Measurements from ENCODE around the gene CELSR1.

Gene CELSR1

GRCh38 chr22:46405901-46406300 lies 131.5 kb downstream of the CELSR1 start:
- TF ChIP-seq, protein P1, sequence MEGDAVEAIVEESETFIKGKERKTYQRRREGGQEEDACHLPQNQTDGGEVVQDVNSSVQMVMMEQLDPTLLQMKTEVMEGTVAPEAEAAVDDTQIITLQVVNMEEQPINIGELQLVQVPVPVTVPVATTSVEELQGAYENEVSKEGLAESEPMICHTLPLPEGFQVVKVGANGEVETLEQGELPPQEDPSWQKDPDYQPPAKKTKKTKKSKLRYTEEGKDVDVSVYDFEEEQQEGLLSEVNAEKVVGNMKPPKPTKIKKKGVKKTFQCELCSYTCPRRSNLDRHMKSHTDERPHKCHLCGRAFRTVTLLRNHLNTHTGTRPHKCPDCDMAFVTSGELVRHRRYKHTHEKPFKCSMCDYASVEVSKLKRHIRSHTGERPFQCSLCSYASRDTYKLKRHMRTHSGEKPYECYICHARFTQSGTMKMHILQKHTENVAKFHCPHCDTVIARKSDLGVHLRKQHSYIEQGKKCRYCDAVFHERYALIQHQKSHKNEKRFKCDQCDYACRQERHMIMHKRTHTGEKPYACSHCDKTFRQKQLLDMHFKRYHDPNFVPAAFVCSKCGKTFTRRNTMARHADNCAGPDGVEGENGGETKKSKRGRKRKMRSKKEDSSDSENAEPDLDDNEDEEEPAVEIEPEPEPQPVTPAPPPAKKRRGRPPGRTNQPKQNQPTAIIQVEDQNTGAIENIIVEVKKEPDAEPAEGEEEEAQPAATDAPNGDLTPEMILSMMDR (IDR thresholded peaks at IDR 0.05) = no peak

- TF ChIP-seq, protein P1 (IDR thresholded peaks at IDR 0.05) = no peak
Observed at GRCh38 chr22:46402505-46402904, 134.9 kb downstream of the CELSR1 start.

- TF ChIP-seq, protein P1 (IDR thresholded peaks at IDR 0.05) = no peak
Observed at GRCh38 chr22:46401370-46401769, 136.1 kb downstream of the CELSR1 start.

DNA sequence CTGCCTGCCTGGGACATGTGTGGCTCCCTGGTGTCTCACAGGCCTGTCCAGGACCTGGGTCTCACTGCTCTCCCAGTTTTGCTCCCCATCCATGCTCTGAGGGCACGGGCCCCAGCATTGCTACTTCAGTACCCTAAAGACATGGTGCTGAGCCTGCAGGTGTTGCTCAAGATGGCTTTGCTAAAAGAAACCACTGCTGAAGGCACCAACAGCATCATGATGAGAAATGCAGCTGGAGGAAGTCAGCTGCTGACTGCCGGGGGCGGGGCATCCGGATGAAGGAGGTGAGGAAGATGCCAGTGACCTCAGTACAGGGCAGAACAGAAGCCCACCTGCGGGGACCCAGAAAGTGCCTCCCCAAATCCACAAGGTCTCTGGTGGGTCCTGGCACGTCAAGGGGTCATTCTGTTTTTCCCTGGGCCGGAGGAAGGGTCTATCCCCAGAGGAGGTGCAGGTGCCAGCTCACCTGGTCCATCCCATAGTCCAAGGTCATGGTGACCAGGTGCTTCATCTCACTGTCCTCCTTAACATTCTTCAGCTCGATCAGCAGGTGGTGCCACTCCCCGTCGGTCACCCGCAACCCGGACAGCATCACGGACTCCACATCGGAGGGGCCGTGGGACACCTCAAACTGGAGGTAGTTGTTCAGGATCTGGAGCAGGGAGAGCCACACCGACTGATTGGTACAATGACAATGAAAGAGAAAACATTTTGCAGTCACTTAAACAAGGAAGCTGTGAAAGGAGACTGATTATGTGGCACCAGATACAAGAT lies 138.0 kb downstream of the CELSR1 start:
- TF ChIP-seq, protein P1 (IDR thresholded peaks at IDR 0.05) = no peak

GRCh38 chr22:46397951-46398350 lies 139.5 kb downstream of the CELSR1 start:
- TF ChIP-seq, protein P1 (IDR thresholded peaks at IDR 0.05) = no peak

DNA sequence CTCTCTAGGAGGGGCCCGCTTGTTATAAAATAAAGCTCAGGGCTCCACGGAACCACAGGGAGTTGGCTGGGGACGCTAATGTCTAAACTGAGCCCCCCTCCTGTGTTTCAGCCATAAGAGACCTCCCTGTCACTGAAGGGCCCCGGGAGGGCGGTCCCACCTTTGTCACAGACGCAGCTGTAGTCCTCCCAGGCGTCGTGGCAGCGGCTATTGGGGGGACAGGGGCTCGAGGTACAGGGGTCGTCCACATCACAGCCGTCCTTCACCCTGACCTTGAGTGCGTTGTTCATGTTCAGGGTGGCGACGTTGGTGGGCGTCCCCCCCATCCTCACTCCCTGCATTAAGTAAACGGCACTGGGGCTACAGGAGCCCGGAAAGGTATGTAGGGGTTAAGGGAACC lies 139.9 kb downstream of the CELSR1 start:
- TF ChIP-seq, protein P1 (IDR thresholded peaks at IDR 0.05) = no peak

DNA sequence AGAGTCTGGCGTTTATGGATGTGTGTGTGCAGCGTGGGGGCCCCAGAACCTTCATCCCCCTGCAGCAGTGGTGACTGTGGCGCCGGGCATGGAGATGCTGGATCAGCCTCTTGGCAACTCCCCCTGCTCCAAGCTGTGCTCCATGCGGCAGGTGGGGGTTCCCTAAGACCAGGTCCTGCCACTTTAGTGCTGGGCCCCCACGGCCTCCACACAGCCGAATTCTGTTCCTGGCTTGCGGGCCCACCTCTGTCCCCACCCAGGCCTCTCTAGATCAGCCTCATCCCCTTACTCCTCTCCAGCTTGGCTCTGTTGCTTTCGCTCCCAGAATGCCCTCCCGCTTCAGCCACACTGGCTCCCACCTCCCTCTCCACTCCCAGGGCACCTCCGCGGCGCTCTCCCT lies 142.3 kb downstream of the CELSR1 start:
- TF ChIP-seq, protein P1 (IDR thresholded peaks at IDR 0.05) = no peak

- TF ChIP-seq, protein P1 (IDR thresholded peaks at IDR 0.05) = no peak
Observed at GRCh38 chr22:46394622-46395021, 142.8 kb downstream of the CELSR1 start.
